HG02943 (cell line): ENCODE data around the gene ACTMAP.

ENCODE experiments used
- ATAC-seq: cut with Tn5 transposase; IDR thresholded peaks from one replicate; pipeline ENCODE4 v1.9.1; 2021; ENCODE audit warnings: mild to moderate bottlenecking, low read depth, moderate library complexity; ENCODE audit not compliant: unreplicated experiment

ACTMAP gene

GRCh38 chr19:40702337-40703012 lies 47.8 kb downstream of the ACTMAP start:
- no peak for ATAC-seq

GRCh38 chr19:40701758-40702157 lies 48.5 kb downstream of the ACTMAP start:
- ATAC-seq, result no peak

- no peak for ATAC-seq
Measured at GRCh38 chr19:40700083-40700482, 50.2 kb downstream of the ACTMAP start.

GRCh38 chr19:40697007-40697406 lies 53.3 kb downstream of the ACTMAP start:
- no peak for ATAC-seq

- ATAC-seq, result no peak
Measured at GRCh38 chr19:40695881-40696280, 54.4 kb downstream of the ACTMAP start.

GRCh38 chr19:40693896-40694295 lies 56.4 kb downstream of the ACTMAP start:
- no peak for ATAC-seq

- no peak for ATAC-seq
Measured at GRCh38 chr19:40693150-40693788, 57.0 kb downstream of the ACTMAP start.

- no peak for ATAC-seq
Measured at GRCh38 chr19:40692212-40692551, 58.1 kb downstream of the ACTMAP start.

- ATAC-seq, result no peak
Measured at GRCh38 chr19:40691421-40692211, 58.7 kb downstream of the ACTMAP start.
